Peyer's patch (tissue), 4 donors: ENCODE measurements around the gene PTN.

Experiments used
- CTCF ChIP-seq, 6 experiments: fragments of 450-650 bp in 4 of 6; fragments of 200-600 bp in 2 of 6; sonication (generic) in 1 of 6; IDR thresholded peaks; one replicate each; pipeline ENCODE4 v1.5.1; 2017 to 2019; ENCODE audit warnings: antibody characterized with exemption in 6 of 6, mild to moderate bottlenecking in 3 of 6, moderate library complexity in 1 of 6
- POLR2A ChIP-seq, 2 donors: fragments of 450-650 bp; IDR thresholded peaks; one replicate each; pipeline ENCODE4 v1.5.1; 2017; ENCODE audit warnings: antibody characterized with exemption in 2 of 2, mild to moderate bottlenecking in 2 of 2, moderate library complexity in 2 of 2

- TF ChIP-seq POLR2A (IDR thresholded peaks at IDR 0.05) (no peak), CTCF (IDR thresholded peaks at IDR 0.05) (no peak)
Observed at GRCh38 chr7:137342828-137343261, 688 bp downstream of the PTN start.
